ENCODE measurements around the gene TMEM91. TPM values are rescaled to one million over a fixed set of nuclear protein-coding genes. Genes with fewer than 3 reads are reported as not detected.
A peak's percentile ranks its signal among the peaks of the same experiment; 100 is the strongest.

Gene TMEM91
- total and polyA plus RNA-seq, 2 of the 13 experiments (the other 11 are each of a cell fraction or from before 2014, with no cell fraction given): 6.3 to 10.3 TPM

GRCh38 chr19:41351339-41352245, 24.7 kb upstream of the TMEM91 start:
- Histone ChIP-seq H3K4me2 (ENCODE audit: low read depth, low read length) (peak overlapping the region; percentile 80), H3K27ac (ENCODE audit: extremely low read length, insufficient read depth, low read length) (no peak overlapping the region), H4K20me1 (ENCODE audit: insufficient read depth, low read length) (peaks cover 12% of the 10 kb centered on the region; the same call in 1 of the 2 replicates), H3K27me3 (ENCODE audit: control insufficient read depth in 1 of 2, insufficient read depth in 2 of 2, low read length in 2 of 2) (no peaks in the 10 kb centered on the region; a peak in 1 of 5 replicates), H3K79me2 (ENCODE audit: insufficient read depth, low read length) (peaks cover 29% of the 10 kb centered on the region), H3K4me1 (ENCODE audit: insufficient read depth, low read length) (peaks cover 32% of the 10 kb centered on the region), H3K9ac (ENCODE audit: insufficient read depth, low read depth, low read length) (peak overlapping the region; percentile 82), H3K9me3 (ENCODE audit: low read length) (no peaks in the 10 kb centered on the region), H3K36me3 (replicated peaks in 1 of 2; ENCODE audit: control insufficient read depth in 1 of 2, insufficient read depth in 2 of 2, low read length in 2 of 2) (peaks cover 6 to 11% of the 10 kb centered on the region in 2 experiments; a peak in 2 of 5 replicates), H2AFZ (ENCODE audit: low read length) (no peak overlapping the region), H3K4me3 (replicated peaks in 1 of 3; ENCODE audit: insufficient read depth in 1 of 3, low read depth in 2 of 3, low read length in 3 of 3) (peak overlapping the region; percentile 90 to 95 (median 95))
- ChIA-PET POLR2A (interaction anchor here (1.0 to 3.1 kb wide), 11 partner anchors 12 to 125 kb away, joined by 3 to 73 read pairs (median 8); partner anchors contain the start of genes B9D2, CCDC97, DMAC2 and HNRNPUL1), CTCF (ENCODE audit: low intra/inter-chr PET ratio, low total read pairs) (interaction anchor here (1.4 kb wide), 1 partner anchor 43 kb away, joined by 6 read pairs; no protein-coding TSS in a partner anchor)
- WGBS (ENCODE audit: low lambda C conversion rate): 7% methylated on average over 38 of the region's 58 CpGs
- TSS peak; percentile 36 for BruUV-seq (replicated peaks)
- in situ Hi-C loops (cut with HindIII; ENCODE audit: extremely low pct_ligation_motif_present, low pct_unique_long_range_greater_than_20kb) (loop anchor here (5.0 kb wide), 1 partner anchor 39 kb away; the partner anchor contains the start of gene CCDC97), intact Hi-C loops (cut with micrococcal nuclease; ENCODE audit: unreplicated experiment) (loop anchor here (1.0 to 2.0 kb wide), 2 partner anchors 10 to 27 kb away; no protein-coding TSS in a partner anchor)
- DNase-seq (ENCODE audit: low spot score) (no peak), ATAC-seq (peak; percentile 11; the same call in 2 of the 3 replicates), FAIRE-seq (no peak)
- TF ChIP-seq HNF1A (IDR thresholded peaks at IDR 0.05; ENCODE audit: low read depth): no peak
- TF ChIP-seq HNF1A (CRISPR knock-in tag; IDR thresholded peaks at IDR 0.05; ENCODE audit: borderline replicate concordance): 0 out of 2 replicates have a peak, but pooled peaks have one; percentile 25
- peak; percentile 41 for TF ChIP-seq SAP130 (CRISPR knock-in tag; IDR thresholded peaks at IDR 0.05; ENCODE audit: low read depth)
- peak; percentile 28; the same call in 1 of the 2 replicates for TF ChIP-seq ZNF740 (CRISPR knock-in tag; IDR thresholded peaks at IDR 0.05)
- no peak for TF ChIP-seq ZNF121 (CRISPR knock-in tag; IDR thresholded peaks at IDR 0.05)
- TF ChIP-seq SALL1 (CRISPR knock-in tag; IDR thresholded peaks at IDR 0.05): peak; percentile 41; the same call in 1 of the 2 replicates
- TF ChIP-seq RBFOX2 (IDR thresholded peaks at IDR 0.05; ENCODE audit: low read depth, low read length): peak; percentile 63
- TF ChIP-seq ZBTB7B (CRISPR knock-in tag; IDR thresholded peaks at IDR 0.05): 0 out of 2 replicates have a peak, but pooled peaks have one; percentile 24
- TF ChIP-seq RBM39 (IDR thresholded peaks at IDR 0.05; ENCODE audit: low read depth, low read length, poor library complexity, severe bottlenecking): peak; percentile 59
- peak; percentile 49; the same call in 1 of the 2 replicates for TF ChIP-seq NFKB2 (CRISPR knock-in tag; IDR thresholded peaks at IDR 0.05; ENCODE audit: borderline replicate concordance)
- TF ChIP-seq MXD1 (CRISPR knock-in tag; IDR thresholded peaks at IDR 0.05): peak; percentile 18; the same call in 1 of the 2 replicates
- peak in 1 of 2 experiments; percentile 23; a peak in 1 of 4 replicates for TF ChIP-seq HMGXB4 (CRISPR knock-in tag; IDR thresholded peaks at IDR 0.05; ENCODE audit: borderline replicate concordance in 1 of 2, low read depth in 1 of 2)

Measured in HepG2 (cell line).